HG02943 (cell line): Measurements from ENCODE around the gene CCDC13.
"Not testable (repeated sequence)": the region's sequence is repeated elsewhere in the genome, so short reads cannot be mapped to it uniquely, and the experiment has no call there.

Experiments
- ATAC-seq: cut with Tn5 transposase; IDR thresholded peaks from one replicate; pipeline ENCODE4 v1.9.1; 2021; ENCODE audit warnings: mild to moderate bottlenecking, low read depth, moderate library complexity; ENCODE audit not compliant: unreplicated experiment

CCDC13 gene, protein sequence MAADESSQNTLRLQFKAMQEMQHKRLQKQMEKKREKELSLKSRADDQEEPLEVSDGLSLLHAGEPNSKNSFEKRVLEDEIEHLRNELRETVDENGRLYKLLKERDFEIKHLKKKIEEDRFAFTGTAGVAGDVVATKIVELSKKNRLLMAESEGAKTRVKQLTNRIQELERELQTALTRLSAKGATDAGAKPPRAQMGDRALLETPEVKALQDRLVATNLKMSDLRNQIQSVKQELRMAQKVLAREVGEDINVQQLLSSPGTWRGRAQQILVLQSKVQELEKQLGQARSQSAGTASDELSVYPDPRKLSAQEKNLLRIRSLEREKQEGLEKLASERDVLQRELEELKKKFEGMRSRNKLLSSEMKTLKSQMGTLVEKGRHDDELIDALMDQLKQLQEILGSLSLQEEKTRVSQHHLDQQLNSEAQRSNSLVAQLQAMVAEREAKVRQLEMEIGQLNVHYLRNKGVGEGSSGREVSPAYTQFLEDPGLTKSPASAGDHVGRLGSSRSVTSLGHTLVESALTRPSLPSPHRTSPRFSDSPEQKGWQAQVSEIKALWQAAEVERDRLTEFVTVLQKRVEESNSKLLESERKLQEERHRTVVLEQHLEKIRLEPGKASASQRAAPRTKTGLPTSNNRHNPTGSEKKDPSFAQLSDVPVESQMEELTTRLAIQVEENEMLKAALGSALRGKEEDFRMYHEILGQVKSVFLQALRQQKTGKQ

DNA sequence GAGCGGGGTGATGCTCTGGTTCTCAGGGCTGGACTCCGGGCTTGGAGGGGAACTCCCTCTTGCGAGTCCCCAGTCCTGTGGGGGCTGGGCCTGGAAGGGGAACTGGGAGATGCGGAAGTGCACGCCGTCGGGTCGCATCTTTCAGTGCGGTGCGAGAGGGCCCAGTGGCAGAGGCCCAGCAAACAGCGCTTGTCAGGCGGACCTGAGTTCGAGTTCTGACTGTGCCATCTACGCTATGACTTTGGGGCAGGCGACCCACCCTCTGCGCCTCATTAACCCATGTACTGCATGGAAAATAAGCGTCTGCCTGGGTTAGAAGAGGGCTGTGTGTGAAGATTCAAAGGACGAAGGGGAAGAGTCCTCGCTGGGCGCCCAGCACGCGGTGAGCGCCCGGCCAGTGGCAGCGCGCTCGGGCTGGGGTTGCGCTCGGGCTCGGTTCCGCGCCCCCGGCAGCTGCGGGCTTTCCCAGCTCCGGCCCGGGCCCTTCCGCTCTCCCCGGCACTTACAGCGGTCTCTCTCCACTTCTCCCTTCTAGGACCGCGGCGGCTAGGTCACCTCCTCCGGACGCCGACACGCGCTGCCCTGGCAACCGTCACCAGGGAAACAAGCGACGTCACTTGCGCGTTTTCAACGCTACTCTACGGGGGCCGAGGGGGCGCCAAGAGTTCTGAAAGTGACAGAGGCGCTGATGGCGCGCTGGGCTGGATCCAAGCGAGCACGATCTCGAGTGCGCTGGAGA lies at the start of gene CCDC13:
CCDC13 (minus strand) TSS at position 584 of the 739 bp plus-strand sequence. CDS start 14,908 bp downstream, outside the sequence.
- ATAC-seq: peak; percentile 98

DNA sequence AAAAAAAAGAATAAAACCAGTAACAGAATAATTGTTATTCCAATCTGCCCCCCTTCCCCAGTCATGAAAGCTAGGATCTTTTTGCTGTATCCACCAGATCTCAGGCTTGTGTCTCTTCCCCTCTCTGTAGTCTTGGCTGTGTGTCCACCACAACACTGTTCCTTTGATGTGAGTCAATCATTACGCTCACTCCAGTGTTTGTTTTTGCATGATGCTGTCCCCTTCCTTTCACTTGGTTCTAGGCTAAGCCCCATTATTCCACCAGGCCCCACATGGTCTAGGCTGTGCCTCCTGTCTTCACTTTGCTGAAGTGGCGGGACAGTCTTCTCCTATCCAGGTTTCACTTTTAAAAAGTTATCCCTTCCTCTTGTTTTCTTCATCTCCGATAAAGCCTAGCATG lies 49.8 kb upstream of the CCDC13 start:
- ATAC-seq: no peak

DNA sequence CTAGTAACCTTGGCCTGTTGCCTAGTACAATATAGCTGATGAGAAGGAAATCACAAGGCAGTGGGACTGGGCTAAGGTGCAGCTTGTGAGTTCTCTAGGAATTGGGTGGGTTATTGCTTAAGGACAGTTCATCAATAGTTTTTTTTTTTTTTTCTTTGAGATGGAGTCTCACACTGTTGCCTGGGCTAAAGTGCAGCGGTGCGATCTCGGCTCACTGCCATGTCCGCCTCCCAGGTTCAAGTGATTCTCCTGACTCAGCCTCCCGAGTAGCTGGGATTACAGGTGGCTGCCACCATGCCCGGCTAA lies 47.6 kb upstream of the CCDC13 start:
- no peak for ATAC-seq

DNA sequence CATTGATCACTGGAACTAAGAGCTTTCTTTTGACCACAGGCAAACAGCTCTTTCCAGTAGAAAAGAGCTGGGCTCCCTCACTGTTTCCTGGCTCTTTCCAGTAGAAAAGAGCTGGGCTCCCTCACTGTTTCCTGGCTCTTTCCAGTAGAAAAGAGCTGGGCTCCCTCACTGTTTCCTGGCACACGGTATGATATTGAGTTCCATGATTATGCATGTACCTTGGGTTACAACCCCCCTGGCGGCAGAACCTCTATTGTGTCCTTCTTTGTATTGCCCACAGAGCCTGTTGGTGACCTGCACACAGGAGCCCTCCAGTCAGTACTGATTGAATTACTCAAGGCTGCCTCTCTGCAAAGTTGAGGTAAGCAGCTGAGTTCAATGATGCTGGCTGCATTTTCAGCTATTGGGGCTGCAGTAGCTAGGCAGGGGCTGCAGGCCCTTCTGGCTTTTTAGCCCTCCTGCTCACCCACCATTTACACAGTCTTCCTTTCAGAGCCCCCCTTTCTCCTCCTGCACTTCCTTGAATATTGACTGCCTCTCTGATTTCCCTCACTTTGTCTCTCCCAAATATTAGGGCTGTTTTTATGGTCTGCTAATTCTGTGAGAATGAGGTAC lies 46.4 kb upstream of the CCDC13 start:
- no peak for ATAC-seq

DNA sequence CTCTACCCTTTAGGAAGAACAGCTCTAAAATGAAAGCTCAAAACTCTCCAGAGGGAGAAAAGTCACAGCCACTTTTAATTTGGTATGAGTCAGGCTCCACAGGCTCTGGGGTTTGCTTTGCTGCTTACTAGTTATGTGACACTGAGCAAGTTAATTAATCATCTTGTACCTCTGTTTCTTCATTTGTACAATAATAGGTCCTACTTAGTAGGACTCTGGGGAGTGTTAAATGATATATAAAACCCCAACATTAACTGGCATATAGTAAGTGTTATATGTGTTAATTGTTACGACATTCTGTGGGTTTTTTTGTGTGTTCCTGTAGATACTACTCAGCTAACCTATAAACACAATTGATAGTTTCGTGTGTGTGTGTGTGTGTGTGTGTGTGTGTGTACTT lies 42.8 kb upstream of the CCDC13 start:
- no peak for ATAC-seq

DNA sequence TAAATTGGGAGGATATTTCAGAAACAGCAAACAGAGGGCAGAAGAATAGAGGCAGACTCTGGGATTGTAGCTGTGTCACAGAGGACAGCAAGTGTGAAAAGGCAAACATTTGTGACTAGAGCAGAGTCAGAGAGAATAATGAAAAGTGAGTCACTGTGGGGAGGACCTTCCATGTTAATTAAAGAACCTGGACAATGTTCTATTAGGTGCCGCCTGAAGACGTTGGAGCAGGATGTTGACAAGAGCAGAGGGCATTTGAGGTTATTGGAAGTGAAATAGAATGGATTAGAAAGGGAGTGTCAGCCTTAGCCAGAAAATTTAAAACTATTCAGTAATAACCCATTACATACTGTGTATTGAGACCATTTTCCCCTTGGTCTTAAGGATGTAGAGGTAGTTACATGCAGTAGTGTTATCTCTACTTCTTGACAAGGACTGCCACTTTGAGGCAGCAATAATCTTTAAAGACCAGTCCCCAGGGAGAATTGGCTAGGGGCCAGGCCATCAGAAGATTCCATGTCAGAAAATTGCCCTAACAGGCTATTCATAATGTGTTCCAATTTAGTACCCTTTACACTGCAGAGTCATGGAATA lies 42.0 kb upstream of the CCDC13 start:
- no peak for ATAC-seq

DNA sequence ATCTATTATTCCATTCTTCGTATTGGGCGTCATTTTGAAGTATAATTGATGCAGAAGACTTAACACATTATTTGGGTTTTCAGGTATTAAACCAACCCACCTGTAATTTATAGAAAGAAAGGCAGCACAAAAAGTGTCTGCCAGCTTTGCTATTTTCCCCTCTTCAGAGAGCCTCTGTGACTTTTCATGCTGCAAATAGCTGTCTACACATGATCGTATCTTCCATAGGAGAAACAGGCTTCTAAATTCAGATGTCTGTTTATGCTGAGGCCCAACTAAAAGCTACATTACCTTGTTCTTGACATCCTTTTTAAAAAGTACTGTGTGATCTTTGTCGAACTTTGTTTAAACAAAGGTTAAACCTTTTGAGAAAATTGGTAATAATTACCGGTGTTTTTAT lies 41.2 kb upstream of the CCDC13 start:
- no peak for ATAC-seq

DNA sequence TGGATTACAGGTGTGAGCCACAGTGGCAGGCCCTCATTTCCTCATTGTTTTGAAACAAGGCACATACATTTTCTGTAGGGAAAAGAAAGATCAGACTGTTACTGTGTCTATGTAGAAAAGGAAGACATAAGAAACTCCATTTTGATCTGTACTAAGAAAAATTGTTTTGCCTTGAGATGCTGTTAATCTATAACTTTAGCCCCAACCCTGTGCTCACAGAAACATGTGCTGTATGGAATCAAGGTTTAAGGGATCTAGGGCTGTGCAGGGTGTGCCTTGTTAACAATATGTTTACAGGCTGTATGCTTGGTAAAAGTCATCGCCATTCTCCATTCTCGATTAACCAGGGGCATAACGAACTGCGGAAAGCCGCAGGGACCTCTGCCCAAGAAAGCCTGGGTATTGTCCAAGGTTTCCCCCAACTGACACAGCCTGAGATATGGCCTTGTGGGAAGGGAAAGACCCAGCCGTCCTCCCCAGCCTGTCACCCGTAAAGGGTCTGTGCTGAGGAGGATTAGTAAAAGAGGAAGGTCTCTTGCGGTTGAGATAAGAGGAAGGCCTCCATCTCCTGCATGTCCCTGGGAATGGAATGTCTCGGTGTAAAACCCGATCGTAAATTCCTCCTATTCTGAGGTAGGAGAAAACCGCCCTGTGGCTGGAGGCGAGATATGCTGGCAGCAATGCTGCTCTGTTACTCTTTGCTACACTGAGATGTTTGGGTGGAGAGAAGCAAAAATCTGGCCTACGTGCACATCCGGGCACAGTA lies 38.2 kb upstream of the CCDC13 start:
- not testable (repeated sequence) for ATAC-seq

DNA sequence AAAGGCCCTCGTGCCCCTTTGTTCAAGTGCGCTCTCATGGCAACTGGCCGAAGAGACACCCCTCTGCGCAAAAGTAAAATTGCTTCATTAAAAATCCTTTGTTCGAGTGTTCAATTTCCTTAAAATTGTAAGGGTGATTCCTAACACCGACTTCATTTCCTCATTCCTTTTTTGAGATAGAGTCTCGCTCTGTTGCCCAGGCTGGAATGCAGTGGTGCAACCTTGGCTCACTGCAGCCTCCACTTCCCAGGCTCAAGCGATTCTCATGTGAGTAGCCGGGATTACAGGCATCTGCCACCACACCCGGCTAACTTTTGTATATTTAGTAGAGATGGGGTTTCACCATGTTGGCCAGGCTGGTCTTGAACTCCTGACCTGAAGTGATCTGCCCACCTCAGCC lies 37.7 kb upstream of the CCDC13 start:
- ATAC-seq: not testable (repeated sequence)

DNA sequence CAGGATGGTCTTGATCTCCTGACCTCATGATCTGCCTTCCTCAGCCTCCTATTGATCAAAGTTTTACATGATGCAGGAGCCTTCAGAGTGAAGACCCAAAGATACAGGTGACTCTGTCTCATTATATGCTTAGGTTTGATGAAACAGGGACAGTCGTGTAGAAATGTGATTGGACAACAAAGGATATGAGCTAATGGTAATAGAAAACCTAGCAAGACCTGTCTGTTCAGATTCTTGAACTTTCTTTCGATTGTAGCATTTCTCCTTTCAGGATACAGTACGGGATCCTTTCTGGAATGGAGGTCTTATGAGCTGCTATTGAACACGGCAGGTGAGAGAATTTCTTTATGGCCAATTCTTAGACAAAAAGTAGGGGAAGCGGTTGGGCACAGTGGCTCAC lies 36.1 kb upstream of the CCDC13 start, which contains the start of gene ACKR2:
ACKR2 (plus strand) TSS at position 244 of the 400 bp plus-strand sequence. CDS start 55,058 bp downstream, outside the sequence.
- ATAC-seq: no peak

DNA sequence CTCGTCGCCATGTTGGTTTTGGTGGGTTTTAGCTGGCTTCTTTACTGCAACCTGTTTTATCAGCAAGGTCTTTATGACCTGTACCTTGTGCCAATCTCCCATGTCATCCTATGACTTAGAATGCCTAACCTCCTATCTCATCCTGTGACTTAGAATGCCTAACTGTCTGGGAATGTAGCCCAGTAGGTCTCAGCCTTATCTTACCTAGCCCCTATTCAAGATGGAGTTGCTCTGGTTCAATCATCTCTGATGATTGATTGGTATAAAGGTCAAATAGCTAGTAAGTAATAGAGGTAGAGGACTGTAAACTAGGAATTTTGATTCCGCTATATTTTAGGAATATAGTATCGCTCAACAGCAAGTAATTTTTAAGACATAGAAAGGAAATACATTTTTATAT lies 34.9 kb upstream of the CCDC13 start:
- ATAC-seq: no peak

DNA sequence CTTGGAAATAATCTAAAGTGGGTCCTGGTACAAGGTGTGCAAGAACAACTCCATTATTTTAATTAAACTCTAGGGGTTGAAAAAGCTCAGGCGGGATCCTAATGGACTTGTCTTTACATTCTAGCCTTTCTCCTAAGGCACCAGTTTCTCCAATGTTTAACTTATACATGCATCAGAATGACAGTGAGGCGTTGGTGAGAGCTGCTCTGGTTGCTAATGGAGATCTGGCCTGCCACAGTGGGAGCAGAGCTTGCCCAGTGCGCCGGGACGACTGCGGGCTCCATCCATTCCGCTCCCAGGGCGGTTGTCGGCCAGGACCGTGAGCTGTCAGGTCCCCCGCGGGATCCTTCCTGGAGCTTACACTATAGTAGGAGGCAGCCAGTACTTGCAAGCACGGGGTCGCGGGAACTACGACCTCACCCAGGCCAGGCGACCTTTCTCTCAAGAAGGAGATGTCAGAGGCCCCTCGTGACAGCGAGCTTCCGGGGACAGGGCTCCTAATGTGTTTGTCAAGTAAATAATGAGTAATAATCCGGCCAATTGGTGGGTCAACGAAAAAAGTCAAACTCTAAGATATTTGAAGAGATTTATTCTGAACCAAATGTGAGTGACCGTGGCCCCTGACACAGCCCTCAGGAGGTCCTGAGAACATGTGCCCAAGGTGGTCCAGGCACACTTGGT lies 32.2 kb upstream of the CCDC13 start:
- no peak for ATAC-seq

DNA sequence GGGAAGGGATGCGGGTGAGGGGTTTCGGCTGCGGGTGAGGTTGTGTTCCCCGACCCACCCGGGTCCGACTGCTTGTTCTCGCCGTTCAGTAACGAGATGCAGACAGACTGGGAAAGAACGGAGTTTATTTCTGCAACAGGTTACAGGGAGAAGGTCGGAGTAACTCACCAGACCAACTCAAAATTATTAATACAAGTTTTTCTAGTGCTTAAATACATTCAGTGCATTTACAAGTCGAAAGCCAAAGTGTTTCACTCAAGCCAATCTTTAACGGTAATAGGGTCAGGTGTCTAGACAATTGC lies 31.7 kb upstream of the CCDC13 start:
- peak; percentile 19 for ATAC-seq

DNA sequence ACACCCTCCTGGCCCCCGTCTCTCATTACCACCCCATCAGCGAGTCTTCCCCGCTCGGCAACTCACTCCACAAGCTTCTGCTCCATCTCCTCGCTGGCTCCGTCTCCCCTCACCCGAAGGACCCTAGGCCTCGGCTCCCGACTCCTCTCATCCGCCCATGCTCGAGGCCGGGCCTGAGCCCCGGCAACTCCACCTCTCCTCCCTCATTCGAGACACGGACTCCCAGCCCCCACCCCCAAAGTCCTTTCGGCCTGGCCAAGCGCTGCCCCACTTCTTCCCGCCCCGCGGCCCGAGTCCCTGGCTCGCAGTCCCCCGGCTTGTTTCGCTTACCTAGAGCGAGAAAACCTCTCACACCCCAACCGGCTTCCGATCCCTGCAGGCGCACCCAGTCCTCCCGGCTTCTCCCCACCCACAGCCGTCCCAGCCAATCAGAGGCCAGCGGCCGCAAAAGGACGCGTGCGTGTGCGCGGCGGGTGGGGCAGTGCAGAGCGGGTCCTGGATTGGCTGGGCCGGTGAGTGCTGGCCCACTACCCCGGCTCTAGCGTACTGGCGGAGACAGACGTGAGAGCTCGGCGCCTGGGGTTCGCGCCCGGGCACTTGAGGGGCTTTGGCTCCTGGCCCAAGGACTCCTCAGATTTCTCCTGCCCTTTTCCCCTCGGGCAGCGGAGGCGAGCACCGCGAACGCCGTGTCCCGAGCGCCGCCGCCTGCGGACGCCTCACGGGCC lies 31.2 kb upstream of the CCDC13 start, which contains the start of gene HIGD1A:
HIGD1A (minus strand) TSS at position 385 of the 725 bp plus-strand sequence. CDS start 10,237 bp downstream, outside the sequence.
- ATAC-seq: peak; percentile 98

DNA sequence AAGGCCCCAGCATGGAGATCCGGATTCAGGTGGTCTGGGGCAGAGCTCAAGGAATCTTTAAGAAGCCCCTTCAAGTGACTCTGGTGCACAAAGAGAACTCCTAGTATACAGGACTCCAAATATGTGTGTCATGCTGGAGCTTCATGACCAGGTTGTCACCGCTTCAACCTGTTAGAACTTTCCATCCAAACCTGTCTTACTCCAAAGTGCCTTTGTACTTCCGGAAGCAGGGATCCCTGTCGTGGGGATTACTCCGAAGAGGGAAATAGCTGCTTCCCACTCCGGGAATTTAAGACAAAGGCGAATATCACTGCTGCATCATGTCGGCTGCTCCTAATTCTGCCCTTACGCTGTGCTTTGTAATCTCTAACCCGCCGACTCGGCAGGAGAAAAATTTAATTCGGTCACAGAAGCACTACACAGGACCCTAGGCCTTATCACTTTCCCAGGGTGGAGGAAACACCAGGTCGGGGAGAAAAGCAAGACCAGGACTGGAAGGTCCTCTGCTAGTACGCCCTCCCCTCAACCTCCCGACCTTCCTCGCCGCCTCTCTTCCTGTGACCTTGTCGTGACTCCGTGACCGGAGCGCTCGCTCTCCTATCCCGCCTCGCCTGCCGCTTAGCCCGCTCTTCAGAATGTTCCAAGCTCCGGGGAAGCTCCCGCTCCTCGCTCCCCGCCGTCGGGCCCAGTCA lies 30.5 kb upstream of the CCDC13 start:
- peak; percentile 28 for ATAC-seq

DNA sequence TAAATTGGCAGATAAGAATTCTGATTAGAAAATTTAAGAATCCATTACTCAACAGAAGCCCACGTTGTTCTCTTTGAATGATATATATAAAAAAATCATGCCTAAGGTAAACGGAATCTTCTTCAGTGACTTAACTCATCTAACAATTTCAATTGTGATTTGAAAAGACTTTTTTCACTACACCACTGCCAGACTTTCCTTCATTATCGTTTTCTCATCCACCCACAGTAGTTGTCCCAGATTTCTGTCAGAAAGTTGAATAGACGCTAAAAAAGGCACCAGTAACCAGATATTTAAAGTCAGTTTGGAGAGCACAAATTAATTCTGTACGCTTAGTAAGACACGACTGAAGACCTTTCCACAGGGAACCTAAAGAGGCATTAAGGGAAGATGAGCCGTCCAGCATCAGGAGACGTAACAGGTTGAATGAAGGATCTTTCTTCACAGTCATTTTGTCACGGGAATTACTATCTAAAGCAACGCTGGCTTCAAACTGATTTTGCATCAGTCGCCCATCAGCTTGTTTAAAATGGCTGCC lies 29.9 kb upstream of the CCDC13 start:
- no peak for ATAC-seq

DNA sequence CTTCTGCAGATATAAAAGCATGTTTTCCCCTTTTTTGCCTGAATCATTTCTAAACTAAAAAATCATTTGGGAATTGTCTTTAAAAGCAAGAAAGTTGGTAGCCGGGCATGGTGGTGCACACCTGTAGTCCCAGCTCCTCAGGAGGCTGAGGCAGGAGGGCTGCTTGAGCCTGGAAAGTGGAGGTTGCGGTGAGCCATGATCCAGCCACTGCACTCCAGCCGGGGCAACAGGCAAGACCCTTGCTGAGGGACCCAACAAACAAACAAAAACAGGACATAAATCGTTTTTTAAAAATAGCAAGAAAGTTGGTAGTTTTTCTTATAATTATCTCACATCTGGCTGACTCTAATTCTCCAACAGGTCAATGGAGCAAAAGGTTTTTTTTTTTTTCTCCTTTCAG lies 28.7 kb upstream of the CCDC13 start:
- no peak for ATAC-seq
